Measurements from ENCODE around the gene STK24. TPM values are rescaled to one million over a fixed set of nuclear protein-coding genes. Genes with fewer than 3 reads are reported as not detected.
"Not testable (repeated sequence)": the region's sequence is repeated elsewhere in the genome, so short reads cannot be mapped to it uniquely, and the experiment has no call there.

The STK24 gene
- 85.4 to 92.1 TPM (median 88.4 TPM) in 3 replicates for total RNA-seq

DNA sequence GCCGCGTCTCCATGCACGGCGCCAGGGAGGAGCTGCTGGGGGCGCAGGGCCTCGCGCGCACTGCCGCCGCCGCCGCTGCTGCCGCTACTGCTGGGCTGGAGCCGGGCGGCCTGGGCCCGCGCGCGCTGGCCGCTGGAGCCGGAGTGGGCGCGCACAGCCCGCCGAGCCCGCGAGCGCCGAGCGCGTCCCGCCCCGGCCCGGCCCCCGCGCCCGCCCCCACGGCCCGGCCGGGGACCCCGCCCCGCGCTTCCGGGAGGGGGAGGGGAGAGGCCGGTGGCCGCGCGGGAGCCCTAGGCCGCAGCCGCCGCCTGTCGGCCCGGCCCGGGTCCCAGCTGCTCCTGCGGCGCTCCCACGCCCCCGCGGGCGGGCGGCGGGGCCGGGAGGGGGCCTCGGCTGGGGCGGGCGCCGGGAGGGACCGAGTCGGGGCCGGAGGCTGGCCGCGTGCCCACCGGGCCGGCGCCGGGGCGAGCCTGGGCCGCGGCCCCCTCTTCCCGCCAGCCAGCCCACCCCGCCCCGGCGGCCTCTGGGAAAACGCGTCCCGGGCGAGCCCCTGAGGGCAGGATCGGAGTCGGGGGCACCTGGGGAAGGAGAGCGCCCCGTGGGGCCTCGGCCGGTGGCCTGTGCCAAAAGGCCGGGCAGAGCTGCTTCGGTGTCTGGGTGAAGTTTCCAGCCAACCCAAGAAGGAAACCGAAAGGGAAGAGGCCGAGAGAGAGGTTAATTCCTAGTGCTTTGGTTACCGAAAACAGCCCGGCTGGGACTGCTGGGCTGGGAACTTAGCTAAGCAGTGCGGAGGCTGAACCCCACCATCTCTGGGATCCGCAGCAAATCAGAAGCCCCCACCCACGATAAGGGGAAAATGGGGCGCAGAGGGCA is at the start of gene STK24:
Gene STK24, minus strand, starts transcription at position 145 of the 873 bp plus-strand sequence. CDS start 321 bp downstream, outside the sequence.
- H3K27ac Mint-ChIP-seq = peak within 1 kb of the TSS; percentile 99
- TF ChIP-seq, protein P1, sequence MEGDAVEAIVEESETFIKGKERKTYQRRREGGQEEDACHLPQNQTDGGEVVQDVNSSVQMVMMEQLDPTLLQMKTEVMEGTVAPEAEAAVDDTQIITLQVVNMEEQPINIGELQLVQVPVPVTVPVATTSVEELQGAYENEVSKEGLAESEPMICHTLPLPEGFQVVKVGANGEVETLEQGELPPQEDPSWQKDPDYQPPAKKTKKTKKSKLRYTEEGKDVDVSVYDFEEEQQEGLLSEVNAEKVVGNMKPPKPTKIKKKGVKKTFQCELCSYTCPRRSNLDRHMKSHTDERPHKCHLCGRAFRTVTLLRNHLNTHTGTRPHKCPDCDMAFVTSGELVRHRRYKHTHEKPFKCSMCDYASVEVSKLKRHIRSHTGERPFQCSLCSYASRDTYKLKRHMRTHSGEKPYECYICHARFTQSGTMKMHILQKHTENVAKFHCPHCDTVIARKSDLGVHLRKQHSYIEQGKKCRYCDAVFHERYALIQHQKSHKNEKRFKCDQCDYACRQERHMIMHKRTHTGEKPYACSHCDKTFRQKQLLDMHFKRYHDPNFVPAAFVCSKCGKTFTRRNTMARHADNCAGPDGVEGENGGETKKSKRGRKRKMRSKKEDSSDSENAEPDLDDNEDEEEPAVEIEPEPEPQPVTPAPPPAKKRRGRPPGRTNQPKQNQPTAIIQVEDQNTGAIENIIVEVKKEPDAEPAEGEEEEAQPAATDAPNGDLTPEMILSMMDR (IDR thresholded peaks at IDR 0.05; ENCODE audit: unreplicated experiment) = no peak
- H3K4me1 Mint-ChIP-seq = peaks cover 69% of the 10 kb centered on the region
- no peaks in the 10 kb centered on the region for H3K27me3 Mint-ChIP-seq (ENCODE audit: low read depth)
- H3K9me3 Mint-ChIP-seq = no peaks in the 10 kb centered on the region
- peak; percentile 51 to 64 for DNase-seq (ENCODE audit: low spot score in 2 of 2, unreplicated experiment in 2 of 2)
- peak within 1 kb of the TSS; percentile 82 for H3K4me3 Mint-ChIP-seq
- no peaks in the 10 kb centered on the region for H3K36me3 Mint-ChIP-seq

DNA sequence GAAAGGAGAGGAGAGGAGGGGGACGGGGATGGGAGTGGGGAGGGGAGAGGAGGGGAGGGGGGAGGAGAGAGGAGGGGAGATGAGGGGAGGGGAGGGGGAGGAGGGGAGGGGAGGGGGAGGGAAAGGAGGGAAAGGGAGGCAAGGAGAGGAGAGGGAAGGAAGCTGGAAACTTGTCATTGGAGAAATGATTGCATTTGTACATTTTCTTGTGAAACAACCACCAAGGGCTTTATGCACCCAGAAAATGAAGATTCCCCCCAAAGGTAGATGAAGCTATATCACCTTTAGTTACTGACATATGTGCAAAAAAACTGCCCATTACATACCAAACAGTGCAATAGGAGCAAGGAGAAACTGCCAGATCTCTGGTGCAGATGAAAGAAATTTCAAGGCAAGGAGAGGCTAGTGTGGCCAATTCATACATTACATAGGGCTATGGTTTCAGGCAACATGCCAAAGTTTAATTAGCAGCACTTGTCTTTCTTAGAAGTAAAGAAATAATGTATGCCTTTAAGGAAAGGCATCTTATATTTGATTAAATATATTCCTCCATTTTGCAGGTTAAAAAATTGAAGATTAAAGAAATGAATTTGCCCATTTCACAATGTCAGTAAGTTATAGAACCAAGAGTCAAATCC is 49.5 kb upstream of the STK24 start:
- TF ChIP-seq, protein P1 (IDR thresholded peaks at IDR 0.05; ENCODE audit: unreplicated experiment) = no peak
- Mint-ChIP-seq H3K4me3 (no peak overlapping the region), H3K4me1 (peaks cover 13% of the 10 kb centered on the region), H3K27me3 (ENCODE audit: low read depth) (no peaks in the 10 kb centered on the region), H3K9me3 (no peaks in the 10 kb centered on the region), H3K36me3 (no peaks in the 10 kb centered on the region), H3K27ac (no peak overlapping the region)
- no peak for DNase-seq (ENCODE audit: low spot score in 2 of 2, unreplicated experiment in 2 of 2)

DNA sequence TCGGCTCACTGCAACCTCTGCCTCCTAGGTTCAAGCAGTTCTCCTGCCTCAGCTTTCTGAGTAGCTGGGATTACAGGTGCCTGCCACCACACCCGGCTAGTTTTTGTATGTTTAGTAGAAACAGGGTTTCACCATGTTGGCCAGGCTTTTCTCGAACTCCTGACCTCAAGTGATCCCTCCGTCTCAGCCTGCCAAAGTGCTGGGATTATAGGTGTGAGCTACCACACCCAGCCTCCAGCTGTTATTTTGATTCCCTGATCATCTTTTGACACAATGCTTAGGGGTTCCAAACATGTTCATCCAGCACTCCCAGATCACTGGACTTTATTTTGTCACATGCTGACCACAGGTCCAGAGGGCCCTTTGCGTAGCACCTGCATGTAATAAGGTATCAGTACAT is 47.7 kb upstream of the STK24 start:
- not testable (repeated sequence) for H3K4me3 Mint-ChIP-seq; H3K36me3 Mint-ChIP-seq; H3K27me3 Mint-ChIP-seq (ENCODE audit: low read depth); DNase-seq (ENCODE audit: low spot score in 2 of 2, unreplicated experiment in 2 of 2); H3K9me3 Mint-ChIP-seq; H3K27ac Mint-ChIP-seq
- peaks cover 13% of the 10 kb centered on the region for H3K4me1 Mint-ChIP-seq

DNA sequence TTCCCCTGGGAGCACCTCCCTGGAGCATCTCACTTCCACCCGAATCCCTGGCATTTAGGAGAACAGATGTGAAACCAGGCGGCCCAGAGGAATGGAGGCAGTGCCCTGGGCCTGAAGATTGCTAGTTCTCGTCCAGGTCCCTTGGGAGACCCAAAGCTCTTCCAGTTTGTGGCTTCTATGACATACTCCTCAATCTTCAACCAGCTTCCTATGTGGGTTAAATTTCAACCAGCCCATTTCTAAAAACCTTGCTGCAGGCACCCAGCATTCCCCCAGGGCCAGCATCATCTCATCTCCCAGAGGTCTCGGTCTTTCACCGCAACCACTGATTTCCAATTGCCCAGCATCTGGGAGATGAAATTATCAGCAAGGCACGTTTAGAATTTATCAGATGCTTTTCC is 46.0 kb upstream of the STK24 start:
- no peak for DNase-seq (ENCODE audit: low spot score in 2 of 2, unreplicated experiment in 2 of 2)
- H3K4me1 Mint-ChIP-seq = peaks cover 13% of the 10 kb centered on the region
- H3K27ac Mint-ChIP-seq = peak overlapping the region; percentile 50
- TF ChIP-seq, protein P1 (IDR thresholded peaks at IDR 0.05; ENCODE audit: unreplicated experiment) = no peak
- H3K27me3 Mint-ChIP-seq (ENCODE audit: low read depth) = no peaks in the 10 kb centered on the region
- H3K9me3 Mint-ChIP-seq = no peaks in the 10 kb centered on the region
- H3K36me3 Mint-ChIP-seq = no peaks in the 10 kb centered on the region
- H3K4me3 Mint-ChIP-seq = no peak overlapping the region

DNA sequence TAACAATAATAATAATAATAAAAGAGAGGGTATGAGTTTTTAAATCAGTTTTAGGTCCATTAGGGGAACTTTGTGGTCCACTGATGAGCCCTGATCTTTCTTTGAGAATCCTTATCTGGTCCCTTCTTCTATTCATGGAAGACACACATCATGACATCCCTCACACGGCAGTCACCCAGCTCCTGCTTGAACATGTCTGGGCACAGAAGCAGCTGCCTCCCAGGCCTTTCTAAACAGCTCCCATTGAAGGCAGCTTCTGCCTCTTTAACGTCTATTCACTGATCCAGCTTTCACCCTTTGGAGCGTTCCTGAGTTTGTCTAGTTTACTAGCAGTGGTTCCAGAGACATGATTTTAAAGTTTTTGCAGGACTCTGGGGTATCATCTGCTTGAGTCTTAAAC is 42.6 kb upstream of the STK24 start:
- Mint-ChIP-seq H3K36me3 (no peaks in the 10 kb centered on the region), H3K4me1 (peaks cover 6% of the 10 kb centered on the region), H3K27me3 (ENCODE audit: low read depth) (no peaks in the 10 kb centered on the region), H3K4me3 (no peak overlapping the region), H3K9me3 (no peaks in the 10 kb centered on the region), H3K27ac (no peak overlapping the region)
- DNase-seq (ENCODE audit: low spot score in 2 of 2, unreplicated experiment in 2 of 2) = no peak
- TF ChIP-seq, protein P1 (IDR thresholded peaks at IDR 0.05; ENCODE audit: unreplicated experiment) = no peak

DNA sequence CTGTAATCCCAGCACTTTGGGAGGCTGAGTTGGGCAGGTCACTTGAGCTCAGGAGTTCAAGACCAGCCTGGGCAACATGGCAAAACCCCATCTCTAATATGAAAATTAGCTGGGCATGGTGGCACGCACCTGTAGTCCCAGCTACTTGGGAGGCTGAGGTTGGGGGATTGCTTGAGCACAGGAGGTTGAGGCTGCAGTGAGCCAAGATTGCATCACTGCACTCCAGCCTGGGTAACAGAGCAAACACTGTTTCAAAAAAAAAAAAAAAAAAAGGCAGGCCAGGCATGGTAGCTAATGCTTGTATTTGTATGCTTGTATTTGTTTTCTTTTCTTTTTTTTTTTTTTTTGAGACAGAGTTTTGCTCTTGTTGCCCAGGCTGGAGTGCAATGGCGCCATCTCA is 38.7 kb upstream of the STK24 start:
- H3K36me3 Mint-ChIP-seq; H3K27ac Mint-ChIP-seq; DNase-seq (ENCODE audit: low spot score in 2 of 2, unreplicated experiment in 2 of 2); H3K4me3 Mint-ChIP-seq; H3K4me1 Mint-ChIP-seq; H3K27me3 Mint-ChIP-seq (ENCODE audit: low read depth); H3K9me3 Mint-ChIP-seq: not testable (repeated sequence)

Data from mesothelial cell of epicardium (in vitro differentiated cells).